SK-N-MC (cell line): ENCODE measurements around the gene SDK1.

Experiments
- EZH2 ChIP-seq: fragments of 200-600 bp; sonication (generic); IDR thresholded peaks from one replicate; pipeline ENCODE4 v1.6.1; 2017; ENCODE audit warnings: antibody characterized with exemption
- POLR2AphosphoS5 ChIP-seq: IDR thresholded peaks from 2 replicates; pipeline ENCODE4 v1.6.1; 2012; ENCODE audit warnings: mild to moderate bottlenecking, low read depth, low read length, borderline replicate concordance

DNA sequence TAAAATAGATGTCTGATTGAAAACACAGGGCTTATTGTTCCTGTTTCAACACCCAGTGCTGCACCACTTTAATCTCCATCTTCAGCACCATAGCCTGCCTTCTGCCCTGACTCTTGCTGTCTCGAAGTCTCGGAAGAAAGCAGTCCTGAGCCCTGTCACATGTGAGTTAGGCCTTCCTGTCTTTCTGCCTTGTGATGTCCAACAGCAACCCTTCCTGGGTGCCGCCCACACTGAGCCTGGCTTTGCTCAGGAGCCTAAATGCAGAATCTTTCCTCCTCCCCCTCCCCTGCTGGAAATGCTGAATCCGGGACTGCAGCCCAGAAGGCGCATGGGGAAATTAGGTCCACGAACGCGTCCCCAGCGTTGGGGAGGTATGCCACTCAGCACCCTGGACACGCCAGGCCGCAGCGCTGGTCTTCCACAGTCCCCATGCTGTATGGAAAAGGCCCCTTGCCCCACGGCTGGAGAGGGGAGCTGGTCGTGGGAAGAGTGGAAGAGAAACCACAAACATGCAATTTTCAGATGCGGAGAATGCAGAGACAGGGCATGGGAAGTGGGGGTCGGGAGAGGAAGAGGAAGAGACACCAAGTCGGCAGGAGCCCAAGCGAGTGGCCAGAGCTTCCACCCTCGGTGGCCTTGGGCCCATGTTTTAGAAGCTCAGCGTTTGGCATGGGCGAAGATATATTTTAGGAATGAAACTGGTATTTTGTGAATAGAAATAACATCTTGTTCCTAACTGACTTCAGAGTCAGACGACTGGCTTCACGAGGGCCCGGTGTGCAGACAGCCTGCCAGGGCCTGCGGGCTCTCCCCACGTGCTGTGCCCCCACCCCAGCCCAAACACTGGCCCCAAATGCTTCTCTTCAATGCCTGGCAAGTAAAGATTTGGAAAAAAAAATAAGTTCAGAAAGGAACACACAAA, 724.9 kb downstream of the SDK1 start:
- TF ChIP-seq EZH2 (no peak), POLR2AphosphoS5 (no peak)
